ENCODE results near the gene C10orf105. TPM values are rescaled to one million over a fixed set of nuclear protein-coding genes. Genes with fewer than 3 reads are reported as not detected.

C10orf105 gene
- total RNA-seq, 1 donor, result under 0.01 TPM

- DNase-seq (ENCODE audit: insufficient read length, low spot score, missing footprints), result no peak
- H3K79me2 ChIP-seq (ENCODE audit: insufficient read depth, low read length), result no peaks in the 10 kb centered on the region
- H3K9me3 ChIP-seq (ENCODE audit: low read depth, low read length), result no peaks in the 10 kb centered on the region
- H4K20me1 ChIP-seq (ENCODE audit: insufficient read depth, low read length), result no peaks in the 10 kb centered on the region
- H2AFZ ChIP-seq (ENCODE audit: low read length), result no peak overlapping the region
- no peak for TF ChIP-seq CTCF (IDR thresholded peaks at IDR 0.05; ENCODE audit: extremely low read depth, low read depth, low read length)
- H3K36me3 ChIP-seq (ENCODE audit: insufficient read depth, low read length), result no peaks in the 10 kb centered on the region
- peaks cover 5% of the 10 kb centered on the region for H3K27me3 ChIP-seq (ENCODE audit: insufficient read depth, low read length)
- H3K27ac ChIP-seq (ENCODE audit: low read depth, low read length), result no peak overlapping the region
- no peak overlapping the region for H3K4me3 ChIP-seq (ENCODE audit: insufficient read depth, low read length)
- no peaks in the 10 kb centered on the region for H3K4me1 ChIP-seq (ENCODE audit: insufficient read depth, low read length)
- H3K4me2 ChIP-seq (ENCODE audit: insufficient read depth, low read length), result no peak overlapping the region
These were observed 17.0 kb upstream of the C10orf105 start for GRCh38 chr10:71736570-71736952.

- H3K27ac ChIP-seq (ENCODE audit: low read depth, low read length), result no peak overlapping the region
- no peaks in the 10 kb centered on the region for H3K9me3 ChIP-seq (ENCODE audit: low read depth, low read length)
- TF ChIP-seq CTCF (IDR thresholded peaks at IDR 0.05; ENCODE audit: extremely low read depth, low read depth, low read length), result no peak
- no peaks in the 10 kb centered on the region for H4K20me1 ChIP-seq (ENCODE audit: insufficient read depth, low read length)
- DNase-seq (ENCODE audit: insufficient read length, low spot score, missing footprints), result no peak
- H3K4me2 ChIP-seq (ENCODE audit: insufficient read depth, low read length), result no peak overlapping the region
- H2AFZ ChIP-seq (ENCODE audit: low read length), result no peak overlapping the region
- no peaks in the 10 kb centered on the region for H3K4me1 ChIP-seq (ENCODE audit: insufficient read depth, low read length)
- H3K27me3 ChIP-seq (ENCODE audit: insufficient read depth, low read length), result peaks cover 5% of the 10 kb centered on the region
- no peaks in the 10 kb centered on the region for H3K79me2 ChIP-seq (ENCODE audit: insufficient read depth, low read length)
- H3K36me3 ChIP-seq (ENCODE audit: insufficient read depth, low read length), result no peaks in the 10 kb centered on the region
- H3K4me3 ChIP-seq (ENCODE audit: insufficient read depth, low read length), result no peak overlapping the region
These were observed 16.4 kb upstream of the C10orf105 start for GRCh38 chr10:71735709-71736569.

GRCh38 chr10:71734797-71735196 lies 15.2 kb upstream of the C10orf105 start:
- H3K9me3 ChIP-seq (ENCODE audit: low read depth, low read length), result no peaks in the 10 kb centered on the region
- H3K27ac ChIP-seq (ENCODE audit: low read depth, low read length), result no peak overlapping the region
- H3K36me3 ChIP-seq (ENCODE audit: insufficient read depth, low read length), result no peaks in the 10 kb centered on the region
- no peaks in the 10 kb centered on the region for H4K20me1 ChIP-seq (ENCODE audit: insufficient read depth, low read length)
- no peaks in the 10 kb centered on the region for H3K4me1 ChIP-seq (ENCODE audit: insufficient read depth, low read length)
- peaks cover 5% of the 10 kb centered on the region for H3K27me3 ChIP-seq (ENCODE audit: insufficient read depth, low read length)
- H2AFZ ChIP-seq (ENCODE audit: low read length), result no peak overlapping the region
- no peak for TF ChIP-seq CTCF (IDR thresholded peaks at IDR 0.05; ENCODE audit: extremely low read depth, low read depth, low read length)
- H3K4me3 ChIP-seq (ENCODE audit: insufficient read depth, low read length), result no peak overlapping the region
- H3K79me2 ChIP-seq (ENCODE audit: insufficient read depth, low read length), result no peaks in the 10 kb centered on the region
- H3K4me2 ChIP-seq (ENCODE audit: insufficient read depth, low read length), result no peak overlapping the region
- no peak for DNase-seq (ENCODE audit: insufficient read length, low spot score, missing footprints)

GRCh38 chr10:71731791-71732190 lies 12.2 kb upstream of the C10orf105 start:
- Histone ChIP-seq H3K4me1 (ENCODE audit: insufficient read depth, low read length) (no peaks in the 10 kb centered on the region), H3K27me3 (ENCODE audit: insufficient read depth, low read length) (peaks cover 5% of the 10 kb centered on the region), H4K20me1 (ENCODE audit: insufficient read depth, low read length) (no peaks in the 10 kb centered on the region), H3K4me2 (ENCODE audit: insufficient read depth, low read length) (no peak overlapping the region), H3K36me3 (ENCODE audit: insufficient read depth, low read length) (no peaks in the 10 kb centered on the region), H2AFZ (ENCODE audit: low read length) (no peak overlapping the region), H3K4me3 (ENCODE audit: insufficient read depth, low read length) (no peak overlapping the region), H3K27ac (ENCODE audit: low read depth, low read length) (no peak overlapping the region), H3K9me3 (ENCODE audit: low read depth, low read length) (no peaks in the 10 kb centered on the region), H3K79me2 (ENCODE audit: insufficient read depth, low read length) (no peaks in the 10 kb centered on the region)
- TF ChIP-seq CTCF (IDR thresholded peaks at IDR 0.05; ENCODE audit: extremely low read depth, low read depth, low read length), result no peak
- DNase-seq (ENCODE audit: insufficient read length, low spot score, missing footprints), result no peak

Measured in osteoblast (primary cell).